IMR-90 (cell line): ENCODE results near the gene ARMC5.

Experiments
- CTCF ChIP-seq: conservative IDR thresholded peaks from 2 replicates; pipeline ENCODE4 v1.5.1; 2012; ENCODE audit warnings: mild to moderate bottlenecking, low read depth, low read length, improper control_type of control experiment
- FOS ChIP-seq: fragments of 150-350 bp; IDR thresholded peaks from 2 replicates; pipeline ENCODE4 v1.6.1; 2016; ENCODE audit warnings: low read depth, low read length
- MAFK ChIP-seq: IDR thresholded peaks from 2 replicates; pipeline ENCODE4 v1.6.1; 2012; ENCODE audit warnings: low read depth, low read length, improper control_type of control experiment
- MAZ ChIP-seq: IDR thresholded peaks from 2 replicates; pipeline ENCODE4 v1.6.1; 2012; ENCODE audit warnings: low read depth, mild to moderate bottlenecking, low read length, improper control_type of control experiment, moderate library complexity, borderline replicate concordance
- POLR2A ChIP-seq: IDR thresholded peaks from 2 replicates; pipeline ENCODE4 v1.6.1; 2012; ENCODE audit warnings: mild to moderate bottlenecking, low read depth, low read length
- RCOR1 ChIP-seq: IDR thresholded peaks from 2 replicates; pipeline ENCODE4 v1.6.1; 2012; ENCODE audit warnings: mild to moderate bottlenecking, low read length, improper control_type of control experiment; ENCODE audit not compliant: insufficient replicate concordance
- RFX5 ChIP-seq: IDR thresholded peaks from 2 replicates; pipeline ENCODE4 v1.8.0; 2012; ENCODE audit warnings: low read depth, mild to moderate bottlenecking, low read length, moderate library complexity
- SMC3 ChIP-seq: fragments of 150-350 bp; IDR thresholded peaks from 2 replicates; pipeline ENCODE4 v1.6.1; 2016; ENCODE audit warnings: low read depth, mild to moderate bottlenecking, antibody characterized with exemption, low read length, moderate library complexity

- TF ChIP-seq CTCF (no peak), POLR2A (no peak), RCOR1 (no peak), SMC3 (no peak), MAFK (no peak), MAZ (no peak), RFX5 (no peak), FOS (no peak)
These were observed 34.3 kb downstream of the ARMC5 start for GRCh38 chr16:31493506-31494125.
